ENCODE data around the gene SLX4IP.
"Not testable (repeated sequence)": the region's sequence is repeated elsewhere in the genome, so short reads cannot be mapped to it uniquely, and the experiment has no call there.

SLX4IP gene

GRCh38 chr20:10573273-10573950 is 138.3 kb downstream of the SLX4IP start:
- no peak for DNase-seq

GRCh38 chr20:10573951-10574339 is 138.8 kb downstream of the SLX4IP start:
- no peak for DNase-seq

- no peak for DNase-seq
Measured at GRCh38 chr20:10576411-10577090, 141.4 kb downstream of the SLX4IP start.

- DNase-seq, result no peak
Measured at GRCh38 chr20:10577648-10578047, 142.5 kb downstream of the SLX4IP start.

GRCh38 chr20:10578607-10579006 is 143.5 kb downstream of the SLX4IP start:
- DNase-seq, result no peak

- DNase-seq, result no peak
Measured at GRCh38 chr20:10579942-10580341, 144.8 kb downstream of the SLX4IP start.

GRCh38 chr20:10580700-10581099 is 145.6 kb downstream of the SLX4IP start:
- DNase-seq, result no peak

- DNase-seq, result no peak
Measured at GRCh38 chr20:10581823-10582222, 146.7 kb downstream of the SLX4IP start.

- DNase-seq, result no peak
Measured at GRCh38 chr20:10584371-10584770, 149.3 kb downstream of the SLX4IP start.

- no peak for DNase-seq
Measured at GRCh38 chr20:10585308-10585707, 150.2 kb downstream of the SLX4IP start.

GRCh38 chr20:10586296-10586695 is 151.2 kb downstream of the SLX4IP start:
- no peak for DNase-seq

- not testable (repeated sequence) for DNase-seq
Measured at GRCh38 chr20:10590446-10590845, 155.3 kb downstream of the SLX4IP start.

GRCh38 chr20:10590950-10591671 is 156.0 kb downstream of the SLX4IP start:
- DNase-seq, result no peak

GRCh38 chr20:10591946-10592521 is 156.9 kb downstream of the SLX4IP start:
- no peak for DNase-seq

GRCh38 chr20:10594296-10594868 is 159.3 kb downstream of the SLX4IP start:
- no peak for DNase-seq

- no peak for DNase-seq
Measured at GRCh38 chr20:10595266-10595665, 160.2 kb downstream of the SLX4IP start.

- DNase-seq, result no peak
Measured at GRCh38 chr20:10595985-10596384, 160.9 kb downstream of the SLX4IP start.

- no peak for DNase-seq
Measured at GRCh38 chr20:10596710-10597121, 161.6 kb downstream of the SLX4IP start.

GRCh38 chr20:10597637-10598036 is 162.5 kb downstream of the SLX4IP start:
- no peak for DNase-seq

GRCh38 chr20:10602221-10602871 is 167.2 kb downstream of the SLX4IP start:
- DNase-seq, result no peak

- no peak for DNase-seq
Measured at GRCh38 chr20:10603378-10603777, 168.3 kb downstream of the SLX4IP start.

All from right kidney (tissue), 1 donor.